SHP77 treated with DMSO at 0.1 percent for 48 hours (cell line): ENCODE results near the gene CAMP.
"Not testable (repeated sequence)": the region's sequence is repeated elsewhere in the genome, so short reads cannot be mapped to it uniquely, and the experiment has no call there.

Source experiments
- DNase-seq: peaks from one replicate; lab custom pipeline; 2025; lab: John Stamatoyannopoulos, UW

The CAMP gene

DNA sequence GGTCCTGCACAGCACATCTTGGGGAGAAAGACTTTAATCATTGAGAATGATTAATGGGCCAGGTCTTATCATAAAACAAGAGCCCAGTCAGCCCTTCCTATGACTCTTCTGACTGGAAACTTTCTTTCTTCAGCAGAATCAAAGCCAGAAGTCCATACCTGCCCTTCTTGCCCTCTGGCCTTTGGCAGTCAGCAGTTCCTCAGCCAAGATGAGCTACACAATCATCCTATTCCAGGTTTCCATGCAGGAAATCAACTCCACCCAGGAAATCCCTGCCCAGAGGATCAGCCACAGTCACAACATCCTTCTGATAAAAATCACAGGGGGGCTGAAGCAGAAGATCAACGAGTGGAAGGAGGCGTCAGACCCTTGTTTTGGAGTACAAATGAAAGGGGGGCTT is 44.5 kb downstream of the CAMP start:
- no peak for DNase-seq

DNA sequence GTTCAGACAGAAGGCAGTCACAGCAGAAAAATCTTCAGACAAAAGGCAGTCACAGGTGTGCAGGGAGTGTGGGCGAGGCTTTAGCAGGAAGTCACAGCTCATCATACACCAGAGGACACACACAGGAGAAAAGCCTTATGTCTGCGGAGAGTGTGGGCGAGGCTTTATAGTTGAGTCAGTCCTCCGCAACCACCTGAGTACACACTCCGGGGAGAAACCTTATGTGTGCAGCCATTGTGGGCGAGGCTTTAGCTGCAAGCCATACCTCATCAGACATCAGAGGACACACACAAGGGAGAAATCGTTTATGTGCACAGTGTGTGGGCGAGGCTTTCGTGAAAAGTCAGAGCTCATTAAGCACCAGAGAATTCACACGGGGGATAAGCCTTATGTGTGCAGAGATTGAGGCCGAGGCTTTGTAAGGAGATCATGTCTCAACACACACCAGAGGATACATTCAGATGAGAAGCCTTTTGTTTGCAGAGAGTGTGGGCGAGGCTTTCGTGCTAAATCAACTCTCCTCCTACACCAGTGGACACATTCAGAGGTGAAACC is 45.2 kb downstream of the CAMP start:
- no peak for DNase-seq

DNA sequence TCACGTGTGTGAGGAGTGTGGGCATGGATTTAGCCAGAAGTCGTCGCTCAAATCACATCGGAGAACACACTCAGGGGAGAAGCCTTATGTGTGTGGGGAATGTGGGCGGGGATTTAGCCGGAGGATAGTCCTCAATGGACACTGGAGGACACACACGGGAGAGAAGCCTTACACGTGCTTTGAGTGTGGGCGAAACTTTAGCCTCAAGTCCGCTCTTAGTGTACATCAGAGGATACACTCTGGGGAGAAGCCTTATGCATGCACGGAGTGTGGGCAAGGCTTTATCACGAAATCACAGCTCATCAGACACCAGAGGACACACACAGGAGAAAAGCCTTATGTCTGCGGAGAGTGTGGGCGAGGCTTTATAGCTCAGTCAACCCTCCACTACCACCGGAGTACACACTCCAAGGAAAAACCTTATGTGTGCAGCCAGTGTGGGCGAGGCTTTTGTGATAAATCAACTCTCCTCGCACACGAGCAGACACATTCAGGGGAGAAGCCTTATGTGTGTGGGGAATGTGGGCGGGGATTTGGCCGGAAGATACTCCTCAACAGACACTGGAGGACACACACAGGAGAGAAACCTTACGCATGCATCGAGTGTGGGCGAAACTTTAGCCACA is 45.8 kb downstream of the CAMP start:
- DNase-seq = no peak

DNA sequence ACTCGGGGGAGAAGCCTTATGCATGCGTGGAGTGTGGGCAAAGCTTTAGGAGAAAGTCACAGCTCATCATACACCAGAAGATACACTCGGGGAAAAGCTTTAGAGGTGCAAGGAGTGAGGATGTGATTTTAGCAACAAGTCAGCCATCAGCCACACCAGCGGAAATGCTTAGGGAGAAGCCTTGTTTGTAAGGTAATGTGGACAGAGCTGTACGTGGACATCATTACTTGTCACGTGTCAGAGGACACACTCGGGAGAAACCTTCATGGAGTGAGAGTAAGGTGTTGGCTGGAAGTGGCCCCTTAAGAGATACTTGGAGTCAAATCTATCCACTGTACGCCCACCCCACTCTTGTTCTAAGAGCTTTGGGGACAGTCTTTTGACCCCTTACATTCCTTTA is 46.3 kb downstream of the CAMP start:
- no peak for DNase-seq

DNA sequence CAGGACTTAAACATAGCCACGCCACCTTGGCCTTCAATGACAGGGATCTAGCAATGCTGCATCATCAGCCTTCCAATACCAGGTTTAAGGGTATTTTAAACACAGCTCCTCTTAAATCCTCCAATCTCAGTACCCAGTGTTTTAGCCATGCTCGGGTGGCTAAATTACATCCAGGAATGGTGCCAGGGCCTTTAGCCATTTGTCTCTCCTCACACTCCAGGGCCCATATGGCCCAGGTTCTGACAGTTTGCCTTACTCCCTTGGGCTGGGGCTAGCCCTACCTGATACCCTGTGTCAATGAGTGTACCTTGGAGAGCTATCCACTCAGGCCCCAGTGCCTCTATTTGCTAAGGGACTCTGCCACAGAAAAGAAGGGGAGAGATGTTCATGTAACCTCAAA is 47.0 kb downstream of the CAMP start:
- DNase-seq = no peak

DNA sequence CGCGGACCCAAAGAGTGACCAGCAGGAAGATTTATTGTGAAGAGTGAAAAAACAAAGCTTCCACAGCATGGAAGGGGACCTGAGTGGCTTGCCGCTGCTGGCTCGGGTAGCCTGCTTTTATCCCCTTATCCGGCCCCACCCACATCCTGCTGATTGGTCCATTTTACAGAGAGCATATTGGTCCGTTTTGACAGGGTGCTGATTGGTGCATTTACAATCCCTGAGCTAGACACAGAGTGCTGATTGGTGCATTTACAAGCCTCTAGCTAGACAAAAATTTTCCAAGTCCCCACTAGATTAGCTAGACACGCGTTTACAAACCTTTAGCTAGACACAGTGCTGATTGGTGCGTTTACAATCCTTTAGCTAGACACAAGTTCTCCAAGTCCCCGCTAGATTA is 47.9 kb downstream of the CAMP start:
- DNase-seq = not testable (repeated sequence)

DNA sequence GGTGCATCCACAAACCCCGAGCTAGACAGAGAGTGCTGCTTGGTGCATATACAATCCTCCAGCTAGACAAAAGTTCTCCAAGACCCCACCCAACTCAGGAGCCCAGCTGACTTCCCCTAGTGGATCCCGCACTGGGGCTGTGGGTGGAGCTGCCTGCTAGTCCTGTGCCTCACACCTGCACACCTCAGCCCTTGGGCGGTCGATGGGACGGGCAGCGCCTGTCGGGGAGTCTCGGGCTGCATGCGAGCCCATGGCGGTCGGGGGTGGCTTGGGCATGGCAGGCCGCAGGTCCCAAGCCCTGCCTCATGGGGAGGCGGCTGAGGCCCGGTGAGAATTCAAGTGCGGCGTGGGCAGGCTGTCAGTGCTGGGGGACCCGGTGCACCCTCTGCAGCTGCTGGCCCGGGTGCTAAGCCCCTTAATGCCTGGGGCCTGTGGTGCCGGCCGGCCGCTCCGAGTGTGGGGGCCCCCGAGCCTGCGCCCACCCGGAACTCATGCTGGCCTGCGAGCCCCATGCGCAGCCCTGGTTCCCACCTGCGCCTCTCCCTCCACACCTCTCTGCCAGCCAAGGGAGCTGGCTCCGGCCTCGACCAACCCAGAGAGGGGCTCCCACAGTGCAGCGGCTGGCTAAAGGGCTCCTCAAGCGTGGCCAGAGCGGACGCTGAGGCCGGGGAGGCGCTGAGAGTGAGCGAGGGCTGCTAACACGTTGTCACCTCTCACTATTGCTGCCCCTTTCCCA is 48.6 kb downstream of the CAMP start:
- DNase-seq = no peak

DNA sequence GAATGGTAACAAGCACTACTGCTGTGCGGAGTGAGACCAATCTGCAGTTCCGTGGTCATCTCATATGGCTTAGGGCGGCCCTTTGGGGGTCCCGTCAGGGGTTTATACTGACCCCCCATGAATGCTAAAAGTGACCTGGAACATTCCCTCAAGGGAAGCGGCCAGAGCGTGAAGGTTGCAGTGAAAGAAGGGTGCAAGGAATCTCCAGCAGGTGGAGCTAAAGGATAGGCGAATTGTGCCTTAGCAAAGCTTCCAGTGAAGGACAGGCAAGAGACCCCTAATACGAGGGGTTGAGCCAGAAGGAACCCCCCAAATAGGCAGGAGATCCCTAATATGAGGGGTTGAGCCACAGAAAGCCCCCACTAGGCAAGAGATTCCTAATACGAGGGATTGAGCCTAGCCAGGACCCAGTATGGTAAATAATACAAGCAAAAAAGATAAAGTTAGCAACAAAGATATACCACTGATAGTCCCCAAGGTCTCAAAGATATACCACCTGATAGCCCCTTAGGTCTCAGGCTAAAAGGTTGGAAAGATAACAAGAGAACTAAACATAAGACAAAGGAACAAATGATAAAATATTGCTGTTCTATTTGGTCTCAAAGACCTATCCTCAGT is 50.4 kb downstream of the CAMP start:
- DNase-seq = no peak

DNA sequence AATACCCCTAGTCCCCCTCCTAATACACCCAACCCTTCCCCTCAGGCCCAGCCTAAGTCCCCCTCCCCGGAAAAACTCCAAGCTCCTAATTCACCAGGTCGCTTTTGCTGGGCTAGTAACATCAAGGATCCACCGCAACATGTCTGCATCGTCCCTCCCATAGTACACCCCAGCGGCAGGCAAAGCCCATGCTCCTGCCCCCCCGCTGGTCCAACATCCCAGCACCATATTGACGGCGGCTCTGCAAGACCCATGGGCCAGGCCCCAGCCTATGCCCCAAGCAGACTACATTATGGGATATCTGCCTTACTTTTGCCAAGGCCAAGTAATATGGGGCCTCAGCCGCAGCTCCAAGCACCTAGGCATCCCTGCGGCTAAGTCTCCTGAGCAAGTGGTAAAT is 51.2 kb downstream of the CAMP start:
- DNase-seq = no peak
